ENCODE data around the gene NUDT14. TPM values are rescaled to one million over a fixed set of nuclear protein-coding genes. Genes with fewer than 3 reads are reported as not detected.

Gene NUDT14
- total and polyA plus RNA-seq, 3 experiments from 2014 or later, result 6.7 to 12.4 (median 6.9) TPM

DNA sequence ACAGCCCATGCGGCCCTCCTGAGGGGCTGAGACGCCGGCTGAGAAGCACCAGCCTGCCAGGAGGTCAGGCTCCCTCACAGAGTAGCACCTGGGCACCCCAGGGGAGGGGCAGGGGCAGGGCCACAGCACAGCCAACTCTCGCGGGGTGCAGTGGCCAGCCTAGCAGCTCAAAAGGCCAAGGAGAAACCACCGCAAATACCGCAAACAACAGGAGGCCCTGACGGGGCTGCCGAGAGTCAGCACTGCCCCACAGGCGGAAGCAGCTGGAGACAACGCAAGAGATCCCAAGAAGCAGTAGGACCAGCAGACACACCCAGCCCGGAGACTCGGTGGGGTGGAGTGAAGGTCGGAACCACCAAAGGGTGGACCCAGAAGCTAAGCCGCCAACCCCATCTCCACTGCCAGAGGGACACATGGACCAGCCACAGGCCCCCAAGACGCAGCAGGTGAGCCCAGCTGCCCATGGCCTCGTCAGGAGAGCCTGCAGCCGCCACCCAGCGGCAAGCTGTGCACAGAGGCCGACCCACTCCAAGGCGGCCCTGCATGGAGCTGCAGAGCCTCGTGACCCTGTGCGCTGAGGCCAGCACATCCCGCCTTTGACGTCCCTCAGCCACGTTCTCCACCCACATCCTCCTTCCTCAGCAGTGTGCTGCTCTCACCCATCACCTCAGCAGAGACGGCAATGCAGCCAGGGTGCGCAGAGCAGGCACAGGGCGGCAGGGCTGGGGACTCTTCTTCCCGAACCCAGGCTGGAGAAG lies 35.6 kb upstream of the NUDT14 start:
- Histone ChIP-seq H3K27ac (ENCODE audit: low read depth, low read length) (no peak overlapping the region), H3K27me3 (ENCODE audit: insufficient read depth, low read length, poor library complexity, severe bottlenecking) (no peaks in the 10 kb centered on the region), H3K4me1 (ENCODE audit: insufficient read depth, low read length) (no peaks in the 10 kb centered on the region), H3K9me3 (ENCODE audit: low read length) (no peaks in the 10 kb centered on the region), H3K36me3 (ENCODE audit: insufficient read depth, low read length) (peaks cover 12% of the 10 kb centered on the region), H3K4me3 (ENCODE audit: low read length) (no peak overlapping the region)
- ChIA-PET CTCF (no interaction called here), POLR2A (no interaction called here)
- H3K27me3 Mint-ChIP-seq, result no peaks in the 10 kb centered on the region
- peaks cover 0 to 65% (median 4%) of the 10 kb centered on the region in 3 donors for H3K36me3 Mint-ChIP-seq
- no peak overlapping the region for H3K4me3 Mint-ChIP-seq
- H3K9me3 Mint-ChIP-seq, result no peaks in the 10 kb centered on the region
- no peak for DNase-seq
- peak overlapping the region in 1 of 8 donors; percentile 33 for H3K27ac Mint-ChIP-seq
- peaks cover 0 to 3% (median 0%) of the 10 kb centered on the region in 3 donors for H3K4me1 Mint-ChIP-seq

GRCh38 chr14:105215602-105216001 lies 34.5 kb upstream of the NUDT14 start:
- Histone ChIP-seq H3K36me3 (ENCODE audit: insufficient read depth, low read length) (peaks cover 5% of the 10 kb centered on the region), H3K4me1 (ENCODE audit: insufficient read depth, low read length) (no peaks in the 10 kb centered on the region), H3K9me3 (ENCODE audit: low read length) (no peaks in the 10 kb centered on the region), H3K27ac (ENCODE audit: low read depth, low read length) (no peak overlapping the region), H3K27me3 (ENCODE audit: insufficient read depth, low read length, poor library complexity, severe bottlenecking) (no peaks in the 10 kb centered on the region), H3K4me3 (ENCODE audit: low read length) (no peak overlapping the region)
- ChIA-PET CTCF (no interaction called here), POLR2A (no interaction called here)
- no peak for DNase-seq
- Mint-ChIP-seq H3K4me3 (no peak overlapping the region), H3K36me3 (peaks cover 0 to 61% (median 4%) of the 10 kb centered on the region in 3 donors), H3K27me3 (no peaks in the 10 kb centered on the region), H3K4me1 (peaks cover 0 to 3% (median 0%) of the 10 kb centered on the region in 3 donors), H3K27ac (peak overlapping the region in 2 of 8 donors; percentile 68 to 79), H3K9me3 (no peaks in the 10 kb centered on the region)

DNA sequence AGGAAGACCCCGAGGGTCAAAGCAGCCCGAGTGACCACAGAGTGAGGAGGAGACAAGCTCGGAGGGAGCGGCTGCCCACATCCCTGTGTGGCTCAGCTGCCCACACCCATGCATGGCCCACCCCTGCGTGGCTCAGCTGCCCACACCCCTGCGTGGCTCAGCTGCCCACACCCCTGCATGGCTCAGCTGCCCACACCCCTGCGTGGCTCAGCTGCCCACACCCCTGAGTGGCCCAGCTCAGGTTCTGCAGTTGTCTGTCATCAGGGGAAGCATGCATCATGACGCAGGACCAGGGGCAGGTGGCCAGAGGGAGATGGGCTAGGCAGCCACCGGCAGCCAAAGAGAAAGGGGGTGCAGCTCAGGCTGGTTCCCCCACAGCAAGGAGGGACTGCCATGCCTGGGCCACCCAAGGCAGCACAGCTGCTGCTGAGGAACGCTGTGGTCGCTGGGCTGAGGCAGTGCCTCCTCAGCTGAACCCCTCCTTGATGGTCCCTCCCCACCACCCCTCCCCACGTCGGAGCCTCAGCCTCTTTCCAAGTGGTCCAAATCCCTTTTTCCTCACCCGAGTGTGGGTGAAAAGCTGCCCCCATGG lies 33.3 kb upstream of the NUDT14 start:
- POLR2A ChIA-PET, result no interaction called here
- Mint-ChIP-seq H3K9me3 (no peaks in the 10 kb centered on the region), H3K4me3 (no peak overlapping the region), H3K27ac (peak overlapping the region in 1 of 8 donors; percentile 26), H3K4me1 (peaks cover 0 to 3% (median 0%) of the 10 kb centered on the region in 3 donors), H3K27me3 (no peaks in the 10 kb centered on the region), H3K36me3 (peaks cover 0 to 59% (median 4%) of the 10 kb centered on the region in 3 donors)
- no peaks in the 10 kb centered on the region for H3K27me3 ChIP-seq (ENCODE audit: insufficient read depth, low read length, poor library complexity, severe bottlenecking)
- no peaks in the 10 kb centered on the region for H3K4me1 ChIP-seq (ENCODE audit: insufficient read depth, low read length)
- CTCF ChIA-PET, result no interaction called here
- H3K4me3 ChIP-seq (ENCODE audit: low read length), result no peak overlapping the region
- peaks cover 5% of the 10 kb centered on the region for H3K36me3 ChIP-seq (ENCODE audit: insufficient read depth, low read length)
- H3K27ac ChIP-seq (ENCODE audit: low read depth, low read length), result no peak overlapping the region
- DNase-seq, result no peak
- no peaks in the 10 kb centered on the region for H3K9me3 ChIP-seq (ENCODE audit: low read length)

- H3K9me3 ChIP-seq (ENCODE audit: low read length), result no peaks in the 10 kb centered on the region
These were observed 32.2 kb upstream of the NUDT14 start for GRCh38 chr14:105213361-105213760.

DNA sequence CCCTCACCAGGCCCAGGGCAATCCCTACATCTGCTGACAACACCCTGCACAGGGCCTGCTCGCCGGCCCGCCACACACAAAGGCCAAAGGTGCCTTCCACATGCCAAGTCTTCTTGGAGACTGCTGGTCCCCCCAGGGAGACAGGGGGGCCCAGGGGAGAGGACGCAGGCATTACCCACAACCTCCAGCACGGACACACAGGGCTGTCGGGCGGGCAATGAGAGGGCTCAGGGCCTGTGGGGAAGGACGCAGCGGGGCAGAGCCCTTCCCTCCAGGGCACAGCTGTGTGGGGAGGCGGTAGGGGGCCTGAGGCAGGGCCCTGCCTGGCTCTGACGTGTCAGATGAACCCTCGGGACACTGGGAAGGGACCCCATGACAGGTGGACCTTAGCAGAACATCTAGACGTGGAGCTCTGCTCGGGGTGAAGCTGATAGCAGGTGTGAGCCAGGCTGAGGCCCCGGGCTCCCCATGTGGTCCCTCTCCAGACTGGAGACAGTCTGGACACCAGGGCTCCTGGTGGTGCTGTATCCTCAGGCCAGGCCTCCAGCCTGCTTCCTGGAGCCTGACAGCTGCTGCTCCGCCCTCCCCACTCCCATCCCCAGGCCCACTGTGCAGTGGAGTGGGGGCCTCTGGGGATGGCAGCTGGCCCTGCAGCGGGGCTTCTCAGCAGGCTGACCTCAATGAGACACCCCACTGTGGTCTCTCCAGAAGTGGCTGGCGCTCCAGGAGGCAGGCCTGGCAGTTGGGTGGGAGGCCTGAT lies 31.6 kb upstream of the NUDT14 start:
- Mint-ChIP-seq H3K9me3 (no peaks in the 10 kb centered on the region), H3K4me3 (no peak overlapping the region), H3K4me1 (peaks cover 0 to 3% (median 0%) of the 10 kb centered on the region in 3 donors), H3K36me3 (peaks cover 0 to 45% (median 4%) of the 10 kb centered on the region in 3 donors), H3K27ac (peak overlapping the region in 1 of 8 donors; percentile 33), H3K27me3 (no peaks in the 10 kb centered on the region)
- ChIA-PET POLR2A (no interaction called here), CTCF (interaction anchor here (1.1 to 1.4 kb wide), 3 partner anchors 10 to 17 kb away, joined by 3 to 4 read pairs (median 3); no protein-coding TSS in a partner anchor)
- Histone ChIP-seq H3K27me3 (ENCODE audit: insufficient read depth, low read length, poor library complexity, severe bottlenecking) (no peaks in the 10 kb centered on the region), H3K27ac (ENCODE audit: low read depth, low read length) (no peak overlapping the region), H3K36me3 (ENCODE audit: insufficient read depth, low read length) (no peaks in the 10 kb centered on the region), H3K9me3 (ENCODE audit: low read length) (no peaks in the 10 kb centered on the region), H3K4me1 (ENCODE audit: insufficient read depth, low read length) (no peaks in the 10 kb centered on the region), H3K4me3 (ENCODE audit: low read length) (no peak overlapping the region)
- no peak for DNase-seq

More at GRCh38 chr14:105213361-105213760, 32.2 kb upstream of the NUDT14 start:
- H3K9me3 Mint-ChIP-seq, result no peaks in the 10 kb centered on the region
- ChIA-PET POLR2A (no interaction called here), CTCF (interaction anchor here (1.1 kb wide), 1 partner anchor 11 kb away, joined by 3 read pairs; no protein-coding TSS in a partner anchor)
- no peak overlapping the region for H3K4me3 ChIP-seq (ENCODE audit: low read length)
- H3K4me3 Mint-ChIP-seq, result no peak overlapping the region
- H3K4me1 ChIP-seq (ENCODE audit: insufficient read depth, low read length), result no peaks in the 10 kb centered on the region
- no peaks in the 10 kb centered on the region for H3K27me3 Mint-ChIP-seq
- no peak for DNase-seq
- peaks cover 0 to 52% (median 4%) of the 10 kb centered on the region in 3 donors for H3K36me3 Mint-ChIP-seq
- no peaks in the 10 kb centered on the region for H3K27me3 ChIP-seq (ENCODE audit: insufficient read depth, low read length, poor library complexity, severe bottlenecking)
- peaks cover 1% of the 10 kb centered on the region for H3K36me3 ChIP-seq (ENCODE audit: insufficient read depth, low read length)
- no peak overlapping the region for H3K27ac ChIP-seq (ENCODE audit: low read depth, low read length)
- H3K4me1 Mint-ChIP-seq, result peaks cover 0 to 3% (median 0%) of the 10 kb centered on the region in 3 donors
- H3K27ac Mint-ChIP-seq, result no peak overlapping the region

DNA sequence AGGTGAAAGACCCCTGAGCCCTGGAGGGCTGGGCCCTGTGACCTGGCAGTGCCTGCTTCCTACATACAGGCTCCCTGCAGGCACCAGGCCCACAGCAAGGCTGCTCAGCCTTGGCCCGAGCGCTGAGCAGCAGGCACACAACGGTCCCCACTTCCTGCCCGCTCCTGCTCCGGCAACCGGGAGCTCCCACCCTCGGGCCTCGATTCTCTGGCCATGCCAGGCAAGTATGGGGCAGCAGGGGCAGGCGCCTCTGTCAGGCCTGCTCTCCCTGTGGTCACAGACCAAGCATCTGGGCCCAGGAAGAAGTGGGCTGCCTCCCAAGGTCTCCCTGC lies 30.6 kb upstream of the NUDT14 start:
- Histone ChIP-seq H3K27ac (ENCODE audit: low read depth, low read length) (no peak overlapping the region), H3K27me3 (ENCODE audit: insufficient read depth, low read length, poor library complexity, severe bottlenecking) (no peaks in the 10 kb centered on the region), H3K9me3 (ENCODE audit: low read length) (no peaks in the 10 kb centered on the region), H3K36me3 (ENCODE audit: insufficient read depth, low read length) (no peaks in the 10 kb centered on the region), H3K4me3 (ENCODE audit: low read length) (no peak overlapping the region), H3K4me1 (ENCODE audit: insufficient read depth, low read length) (no peaks in the 10 kb centered on the region)
- no peaks in the 10 kb centered on the region for H3K27me3 Mint-ChIP-seq
- CTCF ChIA-PET, result interaction anchor here (1.1 to 1.4 kb wide), 2 partner anchors 9 to 16 kb away, joined by 3 to 4 read pairs; no protein-coding TSS in a partner anchor
- H3K9me3 Mint-ChIP-seq, result no peaks in the 10 kb centered on the region
- H3K36me3 Mint-ChIP-seq, result peaks cover 0 to 38% (median 4%) of the 10 kb centered on the region in 3 donors
- no peak overlapping the region for H3K27ac Mint-ChIP-seq
- H3K4me3 Mint-ChIP-seq, result no peak overlapping the region
- POLR2A ChIA-PET, result no interaction called here
- peaks cover 0 to 3% (median 0%) of the 10 kb centered on the region in 3 donors for H3K4me1 Mint-ChIP-seq
- no peak for DNase-seq

GRCh38 chr14:105211086-105211757 lies 30.1 kb upstream of the NUDT14 start:
- peaks cover 0 to 3% (median 0%) of the 10 kb centered on the region in 3 donors for H3K4me1 Mint-ChIP-seq
- no peaks in the 10 kb centered on the region for H3K9me3 Mint-ChIP-seq
- no peak overlapping the region for H3K27ac Mint-ChIP-seq
- ChIA-PET CTCF (interaction anchor here (1.1 kb wide), 1 partner anchor 8 kb away, joined by 3 read pairs; no protein-coding TSS in a partner anchor), POLR2A (no interaction called here)
- H3K27me3 Mint-ChIP-seq, result no peaks in the 10 kb centered on the region
- Histone ChIP-seq H3K4me3 (ENCODE audit: low read length) (no peak overlapping the region), H3K27ac (ENCODE audit: low read depth, low read length) (no peak overlapping the region), H3K9me3 (ENCODE audit: low read length) (no peaks in the 10 kb centered on the region), H3K36me3 (ENCODE audit: insufficient read depth, low read length) (no peaks in the 10 kb centered on the region), H3K27me3 (ENCODE audit: insufficient read depth, low read length, poor library complexity, severe bottlenecking) (no peaks in the 10 kb centered on the region), H3K4me1 (ENCODE audit: insufficient read depth, low read length) (no peaks in the 10 kb centered on the region)
- peaks cover 0 to 34% (median 4%) of the 10 kb centered on the region in 3 donors for H3K36me3 Mint-ChIP-seq
- no peak for DNase-seq
- H3K4me3 Mint-ChIP-seq, result no peak overlapping the region

All from CD8-positive, alpha-beta memory T cell (primary cell).